Posterior vena cava (tissue), 2 donors: ENCODE data around the gene PCF11. TPM values are rescaled to one million over a fixed set of nuclear protein-coding genes. Genes with fewer than 3 reads are reported as not detected.
A peak's percentile ranks its signal among the peaks of the same experiment; 100 is the strongest.

ENCODE experiments used
- DNase-seq: peaks from one replicate; pipeline ENCODE4 v3.0.0-alpha.2; 2020; ENCODE audit warnings: low spot score
- intact Hi-C, 2 donors: fragments of 100-400 bp; cut with DNase I; formaldehyde crosslinking; loops; one replicate each; pipeline versions ENCODE4 v1.14.1 to v1.14.2; 2022 to 2023
- total RNA-seq, 2 donors: library from RNA; stranded (reverse); fragmentation: NEBNext Ultra II Directional; extraction: Animal tissue kit (Norgen Biotek cat#: 25700); gene quantifications; one replicate each; pipeline ENCODE4 v1.2.1, GENCODE V29; 2021
- donor health status: DM: yes; HTN: yes; CAD: no.
- donor health status: DM: yes; HTN: yes; CAD: no.

Gene PCF11
- total RNA-seq, 2 donors from 2014 or later = 45.0 to 46.1 TPM

GRCh38 chr11:83147895-83148294 is 9.0 kb upstream of the PCF11 start:
- intact Hi-C loops = no loop called here
- DNase-seq = no peak

GRCh38 chr11:83150450-83150849 is 6.5 kb upstream of the PCF11 start:
- DNase-seq = no peak
- intact Hi-C loops = no loop called here

- intact Hi-C loops = no loop called here
- DNase-seq = no peak
These were observed 5.5 kb upstream of the PCF11 start for GRCh38 chr11:83151274-83151977.

GRCh38 chr11:83152264-83152663 is 4.7 kb upstream of the PCF11 start:
- no peak for DNase-seq
- intact Hi-C loops = no loop called here

- DNase-seq = no peak
- intact Hi-C loops = no loop called here
These were observed 3.2 kb upstream of the PCF11 start for GRCh38 chr11:83153764-83154163.

GRCh38 chr11:83156144-83156995 is 561 bp upstream of the PCF11 start:
- peak; percentile 100 for DNase-seq
- intact Hi-C loops = no loop called here

- intact Hi-C loops = no loop called here
- no peak for DNase-seq
These were observed 844 bp downstream of the PCF11 start for GRCh38 chr11:83157594-83158356.

GRCh38 chr11:83158357-83158786 is 1.4 kb downstream of the PCF11 start:
- intact Hi-C loops = no loop called here

GRCh38 chr11:83158965-83159901 is 2.3 kb downstream of the PCF11 start:
- no peak for DNase-seq
- intact Hi-C loops = no loop called here

More at GRCh38 chr11:83158357-83158786, 1.4 kb downstream of the PCF11 start:
- no peak for DNase-seq

- intact Hi-C loops = no loop called here
- DNase-seq = no peak
These were observed 3.3 kb downstream of the PCF11 start for GRCh38 chr11:83159902-83160865.

- intact Hi-C loops = no loop called here
- DNase-seq = no peak
These were observed 4.8 kb downstream of the PCF11 start for GRCh38 chr11:83161610-83162199.

GRCh38 chr11:83162377-83162776 is 5.4 kb downstream of the PCF11 start:
- intact Hi-C loops = no loop called here
- DNase-seq = no peak

- intact Hi-C loops = no loop called here
- DNase-seq = no peak
These were observed 9.4 kb downstream of the PCF11 start for GRCh38 chr11:83166193-83166866.

- intact Hi-C loops = no loop called here
- no peak for DNase-seq
These were observed 11.8 kb downstream of the PCF11 start for GRCh38 chr11:83168756-83169155.

GRCh38 chr11:83170865-83171264 is 13.9 kb downstream of the PCF11 start:
- intact Hi-C loops = no loop called here
- DNase-seq = no peak

GRCh38 chr11:83172551-83172950 is 15.6 kb downstream of the PCF11 start:
- intact Hi-C loops = no loop called here
- DNase-seq = no peak

GRCh38 chr11:83174008-83174407 is 17.1 kb downstream of the PCF11 start:
- intact Hi-C loops = no loop called here
- no peak for DNase-seq
